WTC11 (cell line): ENCODE results near the gene MAP4K1. TPM values are rescaled to one million over a fixed set of nuclear protein-coding genes. Genes with fewer than 3 reads are reported as not detected.

Source experiments
- CBFB ChIP-seq: sonication (generic); formaldehyde crosslinking; IDR thresholded peaks from 2 replicates; pipeline ENCODE4 v1.8.1; 2022; ENCODE audit warnings: mild to moderate bottlenecking, low read depth, missing genetic modification reagents
- E2F1 ChIP-seq: sonication (generic); formaldehyde crosslinking; IDR thresholded peaks from 2 replicates; pipeline ENCODE4 v1.8.0; 2022; ENCODE audit warnings: mild to moderate bottlenecking, missing genetic modification reagents
- EMX1 ChIP-seq: fragments of 250-450 bp; sonication (Bioruptor Pico); IDR thresholded peaks from 2 replicates; pipeline ENCODE4 v1.8.0; 2021; ENCODE audit warnings: mild to moderate bottlenecking
- ESRRA ChIP-seq: sonication (generic); formaldehyde crosslinking; IDR thresholded peaks from 2 replicates; pipeline ENCODE4 v1.8.1; 2022; ENCODE audit warnings: mild to moderate bottlenecking, missing genetic modification reagents, borderline replicate concordance
- ETV6 ChIP-seq: sonication (generic); formaldehyde crosslinking; IDR thresholded peaks from 2 replicates; pipeline ENCODE4 v1.8.1; 2022; ENCODE audit warnings: mild to moderate bottlenecking, missing genetic modification reagents
- FOXJ3 ChIP-seq: sonication (generic); formaldehyde crosslinking; IDR thresholded peaks from 2 replicates; pipeline ENCODE4 v1.9.0; 2021; ENCODE audit warnings: missing genetic modification reagents, mild to moderate bottlenecking, borderline replicate concordance
- GABPB1 ChIP-seq: sonication (generic); formaldehyde crosslinking; IDR thresholded peaks from 2 replicates; pipeline ENCODE4 v1.8.1; 2023; ENCODE audit warnings: mild to moderate bottlenecking, missing genetic modification reagents
- MAX ChIP-seq: sonication (generic); formaldehyde crosslinking; IDR thresholded peaks from 2 replicates; pipeline ENCODE4 v1.8.0; 2022; ENCODE audit warnings: mild to moderate bottlenecking, missing genetic modification reagents
- MXD4 ChIP-seq: fragments of 250-450 bp; sonication (Bioruptor Pico); IDR thresholded peaks from 2 replicates; pipeline ENCODE4 v1.8.0; 2021; ENCODE audit warnings: mild to moderate bottlenecking, moderate library complexity, borderline replicate concordance
- NFATC4 ChIP-seq: fragments of 250-450 bp; sonication (Bioruptor Pico); IDR thresholded peaks from 2 replicates; pipeline ENCODE4 v1.9.0; 2021; ENCODE audit warnings: mild to moderate bottlenecking
- NFE2L1 ChIP-seq: sonication (generic); formaldehyde crosslinking; IDR thresholded peaks from 2 replicates; pipeline ENCODE4 v1.8.1; 2023; ENCODE audit warnings: missing genetic modification reagents
- NR1H2 ChIP-seq: sonication (generic); formaldehyde crosslinking; IDR thresholded peaks from 2 replicates; pipeline ENCODE4 v1.9.0; 2021; ENCODE audit warnings: mild to moderate bottlenecking, moderate library complexity, missing genetic modification reagents
- RELA ChIP-seq: sonication (generic); formaldehyde crosslinking; IDR thresholded peaks from 2 replicates; pipeline ENCODE4 v1.8.1; 2022; ENCODE audit warnings: missing genetic modification reagents, mild to moderate bottlenecking, borderline replicate concordance
- SP1 ChIP-seq: sonication (generic); formaldehyde crosslinking; conservative IDR thresholded peaks from 2 replicates; pipeline ENCODE4 v1.8.1; 2022; ENCODE audit warnings: missing genetic modification reagents
- ZBTB21 ChIP-seq: sonication (generic); formaldehyde crosslinking; IDR thresholded peaks from 2 replicates; pipeline ENCODE4 v1.8.1; 2023; ENCODE audit warnings: mild to moderate bottlenecking, missing genetic modification reagents, borderline replicate concordance
- ZMAT4 ChIP-seq: fragments of 250-450 bp; sonication (Bioruptor Pico); IDR thresholded peaks from 2 replicates; pipeline ENCODE4 v1.9.0; 2021; ENCODE audit warnings: mild to moderate bottlenecking
- ZNF232 ChIP-seq: sonication (generic); formaldehyde crosslinking; IDR thresholded peaks from 2 replicates; pipeline ENCODE4 v1.8.0; 2022; ENCODE audit warnings: mild to moderate bottlenecking, missing genetic modification reagents
- ZNF263 ChIP-seq: sonication (generic); formaldehyde crosslinking; IDR thresholded peaks from 2 replicates; pipeline ENCODE4 v1.8.1; 2022; ENCODE audit warnings: low read depth, mild to moderate bottlenecking, moderate library complexity, missing genetic modification reagents
- ZNF317 ChIP-seq: sonication (generic); formaldehyde crosslinking; IDR thresholded peaks from 2 replicates; pipeline ENCODE4 v1.8.1; 2023; ENCODE audit warnings: low read depth, mild to moderate bottlenecking, moderate library complexity, missing genetic modification reagents, borderline replicate concordance
- ZNF423 ChIP-seq: fragments of 250-450 bp; sonication (Bioruptor Pico); IDR thresholded peaks from 2 replicates; pipeline ENCODE4 v2.1.2; 2022; ENCODE audit warnings: mild to moderate bottlenecking, moderate library complexity
- ZNF425 ChIP-seq: fragments of 250-450 bp; sonication (Bioruptor Pico); conservative IDR thresholded peaks from 2 replicates; pipeline ENCODE4 v1.9.0; 2021; ENCODE audit warnings: mild to moderate bottlenecking
- total RNA-seq: library from RNA; stranded (reverse); gene quantifications from 3 replicates; pipeline ENCODE4 v1.2.3, GENCODE V29; 2021
- TF ChIP-seq, protein P1 (sequence below): sonication (generic); formaldehyde crosslinking; IDR thresholded peaks from 2 replicates; pipeline ENCODE4 v1.8.1; 2022; ENCODE audit warnings: mild to moderate bottlenecking, moderate library complexity, missing genetic modification reagents
- TF ChIP-seq, protein P2 (sequence below): sonication (generic); formaldehyde crosslinking; conservative IDR thresholded peaks from 2 replicates; pipeline ENCODE4 v1.8.1; 2022; ENCODE audit warnings: mild to moderate bottlenecking, missing genetic modification reagents

Gene MAP4K1
- total RNA-seq, 1 experiment from 2014 or later: 14.0 TPM

DNA sequence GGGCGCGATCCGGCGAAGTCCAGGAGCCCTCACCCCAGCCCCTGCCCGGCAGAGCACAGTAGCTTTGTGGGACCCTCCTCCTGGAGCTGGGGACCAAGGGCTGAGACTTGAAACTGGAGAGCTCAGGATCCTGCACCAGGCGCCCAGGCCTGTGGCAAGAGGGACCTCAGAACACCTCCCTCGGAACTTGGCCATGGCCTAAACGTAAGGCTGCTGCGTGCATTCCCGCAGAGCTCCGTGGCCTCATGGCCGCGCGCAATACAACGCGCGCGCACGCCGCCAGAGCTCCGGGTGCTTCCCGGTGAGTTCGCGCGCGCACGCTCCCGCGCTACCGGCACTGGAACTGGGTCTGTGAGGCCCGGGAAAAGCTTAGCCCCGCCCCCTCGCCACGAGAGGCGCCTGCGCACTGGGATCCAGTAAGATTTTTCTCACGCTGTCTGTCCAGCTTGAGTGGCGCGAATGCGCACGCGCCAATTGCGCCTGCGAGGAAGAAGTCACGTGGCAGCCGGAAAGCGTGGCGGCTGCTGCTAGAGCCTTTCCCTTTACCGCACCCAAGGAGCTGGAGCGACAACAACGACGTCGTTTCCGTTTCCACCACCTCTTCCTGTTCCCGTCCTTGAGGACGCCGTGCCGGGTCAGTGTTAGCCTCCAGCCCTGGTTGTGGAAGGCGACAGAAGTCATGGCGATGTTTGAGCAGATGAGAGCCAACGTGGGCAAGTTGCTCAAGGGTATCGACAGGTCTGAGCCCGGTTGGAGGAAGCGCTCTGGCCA, 1.0 kb upstream of the MAP4K1 start, which contains the start of gene EIF3K (continued):
- TF ChIP-seq ZNF263 (CRISPR knock-in tag) (no peak), NFE2L1 (CRISPR knock-in tag) (no peak), ZNF232 (CRISPR knock-in tag) (0 out of 2 replicates have a peak, but pooled peaks have one; percentile 68), ESRRA (CRISPR knock-in tag) (no peak), MAX (CRISPR knock-in tag) (peak; percentile 90), SP1 (CRISPR knock-in tag) (no peak; the same call in 1 of the 2 replicates), MXD4 (CRISPR knock-in tag) (no peak), ZNF425 (CRISPR knock-in tag) (no peak), RELA (no peak), EMX1 (CRISPR knock-in tag) (no peak), FOXJ3 (no peak), ZMAT4 (no peak), ETV6 (peak; percentile 85), NR1H2 (CRISPR knock-in tag) (no peak), GABPB1 (CRISPR knock-in tag) (no peak), ZNF317 (CRISPR knock-in tag) (no peak), NFATC4 (no peak), CBFB (peak; percentile 77; the same call in 1 of the 2 replicates), ZNF423 (CRISPR knock-in tag) (no peak), ZBTB21 (CRISPR knock-in tag) (0 out of 2 replicates have a peak, but pooled peaks have one; percentile 65), E2F1 (no peak)
- TF ChIP-seq, protein P1, sequence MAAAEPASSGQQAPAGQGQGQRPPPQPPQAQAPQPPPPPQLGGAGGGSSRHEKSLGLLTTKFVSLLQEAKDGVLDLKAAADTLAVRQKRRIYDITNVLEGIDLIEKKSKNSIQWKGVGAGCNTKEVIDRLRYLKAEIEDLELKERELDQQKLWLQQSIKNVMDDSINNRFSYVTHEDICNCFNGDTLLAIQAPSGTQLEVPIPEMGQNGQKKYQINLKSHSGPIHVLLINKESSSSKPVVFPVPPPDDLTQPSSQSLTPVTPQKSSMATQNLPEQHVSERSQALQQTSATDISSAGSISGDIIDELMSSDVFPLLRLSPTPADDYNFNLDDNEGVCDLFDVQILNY: peak; percentile 80
- TF ChIP-seq, protein P2, sequence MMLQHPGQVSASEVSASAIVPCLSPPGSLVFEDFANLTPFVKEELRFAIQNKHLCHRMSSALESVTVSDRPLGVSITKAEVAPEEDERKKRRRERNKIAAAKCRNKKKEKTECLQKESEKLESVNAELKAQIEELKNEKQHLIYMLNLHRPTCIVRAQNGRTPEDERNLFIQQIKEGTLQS (CRISPR knock-in tag): no peak
- TF ChIP-seq, all 79 proteins: peak for 17
